CD14-positive monocyte (primary cell): ENCODE data around the gene TM9SF3. TPM values are rescaled to one million over a fixed set of nuclear protein-coding genes. Genes with fewer than 3 reads are reported as not detected.

ENCODE experiments used
- DNase-seq, 3 donors: peaks; one replicate each; pipeline ENCODE4 v3.0.0-alpha.2; 2011 to 2022
- H2AFZ ChIP-seq: 2 replicates; pipeline ENCODE4 v1.6.0; 2012; ENCODE audit warnings: mild to moderate bottlenecking, low read depth, low read length, inconsistent platforms; ENCODE audit not compliant: insufficient read depth, poor library complexity, severe bottlenecking
- H3K27ac ChIP-seq, 2 donors: 1 replicate in 1 of 2; 2 replicates in 1 of 2; pipeline ENCODE4 v1.5.1; 2012 to 2013; ENCODE audit warnings: low read length in 2 of 2, control low read depth in 1 of 2, inconsistent platforms in 1 of 2, low read depth in 1 of 2, mild to moderate bottlenecking in 1 of 2
- H3K27me3 ChIP-seq, 2 donors: one replicate each; pipeline versions ENCODE4 v1.6.0 to v1.6.1; 2011 to 2013; ENCODE audit warnings: low read length in 2 of 2; ENCODE audit not compliant: control insufficient read depth in 2 of 2, insufficient read depth in 2 of 2
- H3K36me3 ChIP-seq, 2 donors: replicated peaks in 1 of 2; 1 replicate in 1 of 2; 2 replicates in 1 of 2; pipeline versions ENCODE4 v1.5.1 to v1.6.1; 2012 to 2013; ENCODE audit warnings: low read length in 2 of 2, control low read depth in 1 of 2, inconsistent platforms in 1 of 2, mild to moderate bottlenecking in 1 of 2; ENCODE audit not compliant: insufficient read depth in 2 of 2, control insufficient read depth in 1 of 2
- H3K4me1 ChIP-seq, 2 donors: 1 replicate in 1 of 2; 2 replicates in 1 of 2; pipeline versions ENCODE4 v1.5.1 to v1.6.1; 2012 to 2013; ENCODE audit warnings: low read length in 2 of 2, control low read depth in 1 of 2, inconsistent platforms in 1 of 2, mild to moderate bottlenecking in 1 of 2, moderate library complexity in 1 of 2; ENCODE audit not compliant: insufficient read depth in 2 of 2, control insufficient read depth in 1 of 2
- H3K4me2 ChIP-seq: replicated peaks from 2 replicates; pipeline ENCODE3; 2012; ENCODE audit warnings: low read length, moderate library complexity, mild to moderate bottlenecking; ENCODE audit not compliant: poor library complexity, severe bottlenecking; ENCODE audit errors: extremely low read depth
- H3K4me3 ChIP-seq, 3 experiments: fragments of 200-600 bp in 1 of 3; sonication (generic) in 1 of 3; replicated peaks in 1 of 3; 1 replicate in 2 of 3; 2 replicates in 1 of 3; pipeline ENCODE4 v1.5.1; 2011 to 2013; ENCODE audit warnings: low read length in 3 of 3, mild to moderate bottlenecking in 3 of 3, control low read depth in 2 of 3, low read depth in 2 of 3, inconsistent platforms in 1 of 3, moderate library complexity in 1 of 3
- H3K79me2 ChIP-seq: 2 replicates; pipeline ENCODE4 v1.6.0; 2012; ENCODE audit warnings: mild to moderate bottlenecking, control low read depth, inconsistent platforms, low read length, moderate library complexity; ENCODE audit not compliant: insufficient read depth
- H3K9ac ChIP-seq: 2 replicates; pipeline ENCODE4 v1.6.0; 2017; ENCODE audit warnings: low read length, mild to moderate bottlenecking; ENCODE audit not compliant: insufficient read depth, poor library complexity, severe bottlenecking
- H3K9me3 ChIP-seq, 2 donors: replicated peaks in 1 of 2; 1 replicate in 1 of 2; 2 replicates in 1 of 2; pipeline versions ENCODE4 v1.5.1 to v1.6.1; 2012 to 2013; ENCODE audit warnings: low read length in 2 of 2, control low read depth in 1 of 2; ENCODE audit not compliant: control insufficient read depth in 1 of 2, insufficient read depth in 1 of 2
- H4K20me1 ChIP-seq: 2 replicates; pipeline ENCODE4 v1.6.0; 2012; ENCODE audit warnings: mild to moderate bottlenecking, low read length, control low read depth, moderate library complexity; ENCODE audit not compliant: insufficient read depth
- H3K27ac Mint-ChIP-seq, 7 donors: one replicate each; pipeline ENCODE4 v1.8.0; 2020; ENCODE audit warnings: mild to moderate bottlenecking in 7 of 7, mixed read lengths in 7 of 7, moderate library complexity in 6 of 7, inconsistent platforms in 2 of 7
- H3K27me3 Mint-ChIP-seq, 3 donors: one replicate each; pipeline ENCODE4 v1.8.0; 2021 to 2022; ENCODE audit warnings: low read depth in 3 of 3, mild to moderate bottlenecking in 3 of 3, mixed read lengths in 3 of 3, moderate library complexity in 3 of 3, inconsistent platforms in 1 of 3
- H3K36me3 Mint-ChIP-seq, 2 donors: one replicate each; pipeline ENCODE4 v1.8.0; 2020; ENCODE audit warnings: mixed read lengths in 2 of 2, inconsistent platforms in 1 of 2, mild to moderate bottlenecking in 1 of 2
- H3K4me1 Mint-ChIP-seq: one replicate; pipeline ENCODE4 v1.8.0; 2020; ENCODE audit warnings: mild to moderate bottlenecking, mixed read lengths
- H3K4me3 Mint-ChIP-seq, 2 donors: one replicate each; pipeline ENCODE4 v1.8.0; 2020; ENCODE audit warnings: mild to moderate bottlenecking in 2 of 2, mixed read lengths in 2 of 2, moderate library complexity in 1 of 2
- H3K9me3 Mint-ChIP-seq, 7 donors: one replicate each; pipeline ENCODE4 v1.8.0; 2020 to 2022; ENCODE audit warnings: mixed read lengths in 7 of 7, mild to moderate bottlenecking in 6 of 7, moderate library complexity in 6 of 7, inconsistent platforms in 2 of 7
- WGBS: methylation state at CpG from one replicate; pipeline ENCODE4 v1.1.5; 2013; ENCODE audit warnings: missing lambda C conversion rate; ENCODE audit not compliant: insufficient coverage; 5-methylcytosine and 5-hydroxymethylcytosine counted together
- intact Hi-C, 2 donors: fragments of 100-400 bp; cut with micrococcal nuclease; formaldehyde crosslinking; loops; one replicate each; pipeline versions ENCODE4 v1.15.0 to v1.15.1; 2023
- polyA plus RNA-seq, 3 donors: library from polyadenylated mRNA; depleted of rRNA in 1 of 3; unstranded in 2 of 3; stranded (reverse) in 1 of 3; fragments of 300-500 nt in 2 of 3; fragments of >200 nt in 1 of 3; fragmentation: Illumina TruSeq in 2 of 3; gene quantifications; 1 replicate in 2 of 3; 2 replicates in 1 of 3; pipeline ENCODE4 v1.2.3, GENCODE V29; 2012 to 2021
- TF ChIP-seq, protein P1 (sequence below): fragments of 200-600 bp; IDR thresholded peaks from one replicate; pipeline ENCODE4 v1.8.0; 2022; ENCODE audit warnings: antibody characterized with exemption, mild to moderate bottlenecking

The TM9SF3 gene
- polyA plus RNA-seq, 3 donors: 23.9 to 67.1 (median 59.9) TPM

GRCh38 chr10:96619120-96619519 lies 32.3 kb upstream of the TM9SF3 start:
- Histone ChIP-seq H3K27ac (peak overlapping the region in 1 of 2 donors; percentile 4), H3K36me3 (peaks cover 99 to 100% of the 10 kb centered on the region in 2 donors), H3K9me3 (no peaks in the 10 kb centered on the region), H3K4me2 (no peak overlapping the region), H3K4me3 (no peak overlapping the region), H3K4me1 (no peaks in the 10 kb centered on the region), H3K79me2 (peaks cover 9% of the 10 kb centered on the region), H3K9ac (no peak overlapping the region), H2AFZ (no peak overlapping the region), H3K27me3 (no peaks in the 10 kb centered on the region), H4K20me1 (peaks cover 99% of the 10 kb centered on the region)
- WGBS: 94% methylated on average over 3 of the region's 11 CpGs
- H3K36me3 Mint-ChIP-seq: peaks cover 98 to 100% of the 10 kb centered on the region in 2 donors
- H3K4me3 Mint-ChIP-seq: no peak overlapping the region
- DNase-seq: no peak
- intact Hi-C loops: no loop called here
- peaks cover 0 to 3% (median 0%) of the 10 kb centered on the region in 3 donors for H3K27me3 Mint-ChIP-seq
- H3K27ac Mint-ChIP-seq: peak overlapping the region in 3 of 7 donors; percentile 23 to 58 (median 30)
- H3K9me3 Mint-ChIP-seq: no peaks in the 10 kb centered on the region
- H3K4me1 Mint-ChIP-seq: no peaks in the 10 kb centered on the region
- TF ChIP-seq, protein P1, sequence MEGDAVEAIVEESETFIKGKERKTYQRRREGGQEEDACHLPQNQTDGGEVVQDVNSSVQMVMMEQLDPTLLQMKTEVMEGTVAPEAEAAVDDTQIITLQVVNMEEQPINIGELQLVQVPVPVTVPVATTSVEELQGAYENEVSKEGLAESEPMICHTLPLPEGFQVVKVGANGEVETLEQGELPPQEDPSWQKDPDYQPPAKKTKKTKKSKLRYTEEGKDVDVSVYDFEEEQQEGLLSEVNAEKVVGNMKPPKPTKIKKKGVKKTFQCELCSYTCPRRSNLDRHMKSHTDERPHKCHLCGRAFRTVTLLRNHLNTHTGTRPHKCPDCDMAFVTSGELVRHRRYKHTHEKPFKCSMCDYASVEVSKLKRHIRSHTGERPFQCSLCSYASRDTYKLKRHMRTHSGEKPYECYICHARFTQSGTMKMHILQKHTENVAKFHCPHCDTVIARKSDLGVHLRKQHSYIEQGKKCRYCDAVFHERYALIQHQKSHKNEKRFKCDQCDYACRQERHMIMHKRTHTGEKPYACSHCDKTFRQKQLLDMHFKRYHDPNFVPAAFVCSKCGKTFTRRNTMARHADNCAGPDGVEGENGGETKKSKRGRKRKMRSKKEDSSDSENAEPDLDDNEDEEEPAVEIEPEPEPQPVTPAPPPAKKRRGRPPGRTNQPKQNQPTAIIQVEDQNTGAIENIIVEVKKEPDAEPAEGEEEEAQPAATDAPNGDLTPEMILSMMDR: no peak

DNA sequence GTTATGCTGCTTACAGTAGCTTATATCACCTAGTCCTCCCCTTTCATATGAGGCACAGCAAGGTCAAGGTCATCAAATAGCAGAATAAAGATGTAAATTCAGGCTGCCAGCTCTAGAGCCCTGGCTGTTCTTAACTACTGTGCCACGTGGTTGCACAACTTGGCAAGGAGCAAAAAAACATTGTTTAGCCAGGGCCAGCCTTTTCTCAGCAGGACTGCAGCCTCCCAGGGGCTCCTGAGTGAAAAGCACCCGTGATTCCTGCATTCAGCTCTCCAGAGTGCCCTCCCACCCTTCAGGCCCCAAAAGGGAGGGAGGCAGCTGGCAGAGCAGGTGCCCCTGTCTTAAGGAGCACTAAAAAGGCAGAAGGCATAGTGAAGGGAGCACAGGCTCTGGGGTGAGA lies 31.8 kb upstream of the TM9SF3 start:
- Mint-ChIP-seq H3K4me1 (no peaks in the 10 kb centered on the region), H3K27ac (peak overlapping the region in 2 of 7 donors; percentile 23 to 58), H3K4me3 (no peak overlapping the region), H3K36me3 (peaks cover 98 to 100% of the 10 kb centered on the region in 2 donors), H3K9me3 (no peaks in the 10 kb centered on the region), H3K27me3 (peaks cover 0 to 3% (median 0%) of the 10 kb centered on the region in 3 donors)
- peak overlapping the region in 1 of 2 donors; percentile 4 for H3K27ac ChIP-seq
- no peak overlapping the region for H3K4me3 ChIP-seq
- H3K27me3 ChIP-seq: no peaks in the 10 kb centered on the region
- no peak overlapping the region for H3K4me2 ChIP-seq
- TF ChIP-seq, protein P1: no peak
- peaks cover 9% of the 10 kb centered on the region for H3K79me2 ChIP-seq
- WGBS: 67% methylated on average over 1 of the region's 2 CpGs
- intact Hi-C loops: no loop called here
- H3K4me1 ChIP-seq: no peaks in the 10 kb centered on the region
- DNase-seq: no peak
- peaks cover 99% of the 10 kb centered on the region for H4K20me1 ChIP-seq
- no peaks in the 10 kb centered on the region for H3K9me3 ChIP-seq
- H3K36me3 ChIP-seq: peaks cover 99 to 100% of the 10 kb centered on the region in 2 donors
- no peak overlapping the region for H2AFZ ChIP-seq
- no peak overlapping the region for H3K9ac ChIP-seq
